CD4-positive, alpha-beta T cell treated with Interleukin-15 for 4 hours (primary cell): Measurements from ENCODE around the gene KLHL11.

Source experiments
- DNase-seq: peaks from one replicate; pipeline ENCODE4 v3.0.0-alpha.2; 2020; ENCODE audit warnings: low spot score

KLHL11 gene

GRCh38 chr17:41810659-41811548 is 54.3 kb downstream of the KLHL11 start:
- DNase-seq, result peak; percentile 4

- no peak for DNase-seq
These were observed 58.4 kb downstream of the KLHL11 start for GRCh38 chr17:41806685-41807445.
